ENCODE measurements around the gene ARHGAP10. TPM values are rescaled to one million over a fixed set of nuclear protein-coding genes. Genes with fewer than 3 reads are reported as not detected.

Gene ARHGAP10
- total RNA-seq, 2 experiments from 2014 or later = 0.11 TPM; not detected in 1

- TF ChIP-seq CTCF (conservative IDR thresholded peaks at IDR 0.05; ENCODE audit: low read length) (no peak), EZH2phosphoT487 (IDR thresholded peaks at IDR 0.05; ENCODE audit: borderline replicate concordance, low read depth, low read length) (no peak)
- H3K4me1 ChIP-seq (ENCODE audit: insufficient read depth, low read length, poor library complexity, severe bottlenecking) = no peaks in the 10 kb centered on the region
- ChIA-PET CTCF (ENCODE audit: unreplicated experiment) (no interaction called here), POLR2A (interaction anchor here (1.1 to 1.6 kb wide), 2 partner anchors 11 to 20 kb away, joined by 3 to 5 read pairs; no protein-coding TSS in a partner anchor)
- DNase-seq (ENCODE audit: low spot score) = no peak
- H3K4me2 ChIP-seq (ENCODE audit: low read length) = no peak overlapping the region
- intact Hi-C loops (cut with micrococcal nuclease; ENCODE audit: unreplicated experiment) = no loop called here
- no peak overlapping the region for H3K4me3 ChIP-seq (ENCODE audit: low read depth, low read length, poor library complexity, severe bottlenecking)
- H3K9me3 ChIP-seq (ENCODE audit: low read length) = no peaks in the 10 kb centered on the region
- H4K20me1 ChIP-seq (ENCODE audit: insufficient read depth, low read length) = no peaks in the 10 kb centered on the region
- H3K27ac ChIP-seq (ENCODE audit: low read depth, low read length, poor library complexity, severe bottlenecking) = no peak overlapping the region
- no peaks in the 10 kb centered on the region for H3K9me2 ChIP-seq (ENCODE audit: insufficient read depth, low read length)
- no TSS peak for BruUV-seq (replicated peaks)
- H3K36me3 ChIP-seq (ENCODE audit: insufficient read depth, low read length) = no peaks in the 10 kb centered on the region
- H2AFZ ChIP-seq (ENCODE audit: low read length) = no peak overlapping the region
- no peaks in the 10 kb centered on the region for H3K79me2 ChIP-seq (ENCODE audit: insufficient read depth, low read depth, low read length)
Measured at GRCh38 chr4:147927377-147928137, 195.7 kb downstream of the ARHGAP10 start.

- Histone ChIP-seq H3K9me2 (ENCODE audit: insufficient read depth, low read length) (no peaks in the 10 kb centered on the region), H3K79me2 (ENCODE audit: insufficient read depth, low read depth, low read length) (no peaks in the 10 kb centered on the region), H3K4me2 (ENCODE audit: low read length) (no peak overlapping the region), H3K4me3 (ENCODE audit: low read depth, low read length, poor library complexity, severe bottlenecking) (no peak overlapping the region), H4K20me1 (ENCODE audit: insufficient read depth, low read length) (no peaks in the 10 kb centered on the region), H3K36me3 (ENCODE audit: insufficient read depth, low read length) (no peaks in the 10 kb centered on the region), H3K9me3 (ENCODE audit: low read length) (no peaks in the 10 kb centered on the region), H3K27ac (ENCODE audit: low read depth, low read length, poor library complexity, severe bottlenecking) (no peak overlapping the region), H3K4me1 (ENCODE audit: insufficient read depth, low read length, poor library complexity, severe bottlenecking) (no peaks in the 10 kb centered on the region), H2AFZ (ENCODE audit: low read length) (no peak overlapping the region)
- no TSS peak for BruUV-seq (replicated peaks)
- CTCF ChIA-PET (ENCODE audit: unreplicated experiment) = interaction anchor here (0.6 kb wide), 1 partner anchor 44 kb away, joined by 4 read pairs; no protein-coding TSS in a partner anchor
- POLR2A ChIA-PET = interaction anchor here (1.1 to 1.6 kb wide), 2 partner anchors 12 to 21 kb away, joined by 3 to 5 read pairs; no protein-coding TSS in a partner anchor
- intact Hi-C loops (cut with micrococcal nuclease; ENCODE audit: unreplicated experiment) = no loop called here
- no peak for TF ChIP-seq CTCF (conservative IDR thresholded peaks at IDR 0.05; ENCODE audit: low read length)
- TF ChIP-seq EZH2phosphoT487 (IDR thresholded peaks at IDR 0.05; ENCODE audit: borderline replicate concordance, low read depth, low read length) = no peak
- no peak for DNase-seq (ENCODE audit: low spot score)
Measured at GRCh38 chr4:147928400-147928799, 196.5 kb downstream of the ARHGAP10 start.

- Histone ChIP-seq H2AFZ (ENCODE audit: low read length) (no peak overlapping the region), H3K36me3 (ENCODE audit: insufficient read depth, low read length) (no peaks in the 10 kb centered on the region), H3K79me2 (ENCODE audit: insufficient read depth, low read depth, low read length) (no peaks in the 10 kb centered on the region), H3K4me2 (ENCODE audit: low read length) (no peak overlapping the region), H4K20me1 (ENCODE audit: insufficient read depth, low read length) (no peaks in the 10 kb centered on the region), H3K4me1 (ENCODE audit: insufficient read depth, low read length, poor library complexity, severe bottlenecking) (no peaks in the 10 kb centered on the region), H3K27ac (ENCODE audit: low read depth, low read length, poor library complexity, severe bottlenecking) (no peak overlapping the region), H3K9me3 (ENCODE audit: low read length) (no peaks in the 10 kb centered on the region), H3K9me2 (ENCODE audit: insufficient read depth, low read length) (no peaks in the 10 kb centered on the region), H3K4me3 (ENCODE audit: low read depth, low read length, poor library complexity, severe bottlenecking) (no peak overlapping the region)
- DNase-seq (ENCODE audit: low spot score) = no peak
- CTCF ChIA-PET (ENCODE audit: unreplicated experiment) = no interaction called here
- no TSS peak for BruUV-seq (replicated peaks)
- intact Hi-C loops (cut with micrococcal nuclease; ENCODE audit: unreplicated experiment) = no loop called here
- POLR2A ChIA-PET = interaction anchor here (0.7 kb wide), 1 partner anchor 396 kb away, joined by 4 read pairs; no protein-coding TSS in a partner anchor
- no peak for TF ChIP-seq EZH2phosphoT487 (IDR thresholded peaks at IDR 0.05; ENCODE audit: borderline replicate concordance, low read depth, low read length)
- TF ChIP-seq CTCF (conservative IDR thresholded peaks at IDR 0.05; ENCODE audit: low read length) = no peak
Measured at GRCh38 chr4:147929746-147930145, 197.9 kb downstream of the ARHGAP10 start.
